Measurements from ENCODE around the gene PIP5K1A.
"Not testable (repeated sequence)": the region's sequence is repeated elsewhere in the genome, so short reads cannot be mapped to it uniquely, and the experiment has no call there.

PIP5K1A gene

GRCh38 chr1:151193304-151193703 is 5.0 kb upstream of the PIP5K1A start:
- DNase-seq (ENCODE audit: low spot score): no peak

DNA sequence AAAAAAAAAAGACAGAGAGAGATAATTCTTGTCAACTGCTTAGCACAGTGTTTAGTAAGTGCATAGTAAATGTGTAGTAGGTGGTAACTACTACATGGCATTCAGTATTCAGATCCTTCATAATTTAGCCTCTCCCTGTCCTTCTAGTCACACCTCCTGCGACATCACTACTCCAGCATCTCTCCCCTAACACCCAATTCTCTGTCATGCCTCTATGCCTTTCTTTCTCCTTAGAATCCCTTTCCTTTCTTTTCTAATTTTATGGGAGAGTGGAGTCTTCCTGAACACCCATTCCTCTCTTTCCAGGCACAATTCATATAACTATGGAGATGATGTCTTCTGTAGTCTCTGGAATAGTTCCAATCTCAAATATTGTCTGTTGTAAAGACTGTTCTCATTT is 4.5 kb upstream of the PIP5K1A start:
- no peak for DNase-seq (ENCODE audit: low spot score)

GRCh38 chr1:151194894-151195594 is 3.3 kb upstream of the PIP5K1A start:
- DNase-seq (ENCODE audit: low spot score): not testable (repeated sequence)

DNA sequence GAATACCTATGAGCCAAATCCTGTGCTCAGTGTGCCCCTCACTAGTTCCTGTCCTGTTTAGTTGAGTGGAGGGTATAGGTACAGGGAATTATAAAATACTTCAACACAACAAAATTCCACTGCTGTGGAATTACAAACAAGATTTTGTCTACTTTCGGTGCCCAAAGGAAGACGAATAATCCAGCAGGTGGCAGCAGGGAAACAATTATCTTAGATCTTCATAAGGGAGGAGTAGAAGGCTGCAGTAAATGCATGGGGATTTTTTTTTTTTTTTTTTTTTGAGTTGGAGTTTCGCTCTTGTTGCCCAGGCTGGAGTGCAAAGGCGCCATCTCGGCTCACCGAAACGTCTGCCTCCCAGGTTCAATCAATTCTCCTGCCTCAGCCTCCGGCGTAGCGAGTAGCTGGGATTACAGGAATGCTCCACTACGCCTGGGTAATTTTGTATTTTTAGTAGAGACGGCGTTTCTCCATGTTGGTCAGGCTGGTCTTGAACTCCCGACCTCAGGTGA is 2.0 kb upstream of the PIP5K1A start:
- DNase-seq (ENCODE audit: low spot score): no peak

- DNase-seq (ENCODE audit: low spot score): no peak
Measured at GRCh38 chr1:151197863-151198253, 494 bp upstream of the PIP5K1A start.

DNA sequence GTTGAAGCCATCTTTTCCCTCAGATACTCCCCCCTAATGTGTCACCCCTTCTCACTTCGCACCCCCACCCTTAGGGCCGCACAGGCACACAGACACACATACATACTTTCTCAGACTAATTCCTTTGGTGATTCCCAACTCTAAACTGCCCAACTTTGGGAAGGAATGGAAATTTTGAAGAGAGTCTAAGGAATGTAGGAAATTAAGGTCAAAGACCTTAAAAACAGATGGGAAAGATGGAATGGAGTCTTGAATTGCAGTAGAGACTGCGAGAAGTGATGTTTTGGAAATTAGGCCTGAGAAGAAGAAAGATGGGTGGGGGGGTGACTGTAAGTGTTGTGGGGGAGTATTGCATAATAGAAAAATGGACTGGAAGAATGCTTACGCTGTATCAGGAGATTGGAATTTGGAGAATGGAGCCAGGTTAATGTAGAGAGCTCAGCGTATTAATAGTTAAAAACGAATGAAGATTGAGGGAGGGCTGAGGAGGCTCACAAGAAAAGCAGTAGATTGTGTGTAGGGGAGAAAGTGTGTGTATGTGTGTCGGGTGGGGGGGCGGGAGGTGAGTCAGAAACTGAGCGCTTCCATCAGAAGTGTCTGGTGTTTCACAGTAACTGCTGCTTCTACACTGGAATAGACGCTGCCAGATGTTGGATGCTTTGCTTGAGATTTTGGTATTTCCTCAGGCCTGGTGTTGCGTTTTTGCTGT is 1.7 kb downstream of the PIP5K1A start:
- DNase-seq (ENCODE audit: low spot score): peak; percentile 57

DNA sequence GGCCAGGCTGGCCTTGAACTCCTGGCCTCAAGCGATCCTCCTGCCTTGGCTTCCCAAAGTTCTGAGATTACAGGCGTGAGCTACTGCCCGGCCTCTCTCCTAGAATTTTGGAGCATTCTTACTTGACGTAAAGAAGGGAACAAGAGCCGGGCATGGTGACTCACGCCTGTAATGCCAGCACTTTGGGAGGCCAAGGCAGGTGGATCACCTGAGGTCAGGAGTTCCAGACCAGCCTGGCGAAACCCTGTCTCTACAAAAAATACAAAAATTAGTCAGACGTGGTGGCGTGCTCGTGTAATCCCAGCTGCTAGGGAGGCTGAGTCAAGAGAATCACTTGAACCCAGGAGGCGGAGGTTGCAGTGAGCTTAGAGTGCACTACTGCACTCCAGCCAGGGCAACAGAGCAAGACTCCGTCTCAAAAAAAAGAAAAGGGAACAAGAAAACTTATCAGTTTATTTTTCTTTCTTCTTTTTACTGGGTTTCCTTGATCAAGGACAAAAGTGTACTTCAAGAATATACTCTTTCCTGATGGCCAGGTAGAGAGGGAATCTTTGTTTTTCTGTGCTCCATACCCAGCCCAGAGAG is 7.1 kb downstream of the PIP5K1A start:
- not testable (repeated sequence) for DNase-seq (ENCODE audit: low spot score)

DNA sequence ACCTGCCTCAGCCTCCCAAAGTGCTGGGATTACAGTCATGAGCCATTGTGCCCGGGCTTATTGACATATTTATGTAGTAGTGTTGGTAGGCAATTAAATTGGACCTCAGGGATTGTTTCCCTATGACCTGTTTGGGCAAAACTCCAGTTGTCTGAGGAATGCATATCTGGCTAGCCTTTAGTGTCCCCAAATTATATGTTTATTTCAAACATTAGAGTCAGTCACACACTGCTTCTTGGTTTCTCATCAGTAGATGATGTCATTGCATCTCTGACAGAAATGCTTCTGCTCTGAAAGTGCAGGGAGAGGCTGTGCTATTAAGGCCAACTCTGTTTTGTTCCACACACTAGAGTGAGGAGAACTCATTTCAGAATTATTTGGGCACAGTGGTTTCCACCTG is 12.5 kb downstream of the PIP5K1A start:
- DNase-seq (ENCODE audit: low spot score): no peak

GRCh38 chr1:151211972-151212705 is 13.8 kb downstream of the PIP5K1A start:
- no peak for DNase-seq (ENCODE audit: low spot score)

- DNase-seq (ENCODE audit: low spot score): no peak
Measured at GRCh38 chr1:151213560-151213959, 15.2 kb downstream of the PIP5K1A start.

- DNase-seq (ENCODE audit: low spot score): no peak
Measured at GRCh38 chr1:151221616-151222015, 23.3 kb downstream of the PIP5K1A start.

- DNase-seq (ENCODE audit: low spot score): no peak
Measured at GRCh38 chr1:151222130-151222529, 23.8 kb downstream of the PIP5K1A start.

GRCh38 chr1:151235235-151235634 is 36.9 kb downstream of the PIP5K1A start:
- no peak for DNase-seq (ENCODE audit: low spot score)

GRCh38 chr1:151237678-151238466 is 39.5 kb downstream of the PIP5K1A start:
- no peak for DNase-seq (ENCODE audit: low spot score)

GRCh38 chr1:151238467-151238739 is 40.1 kb downstream of the PIP5K1A start:
- no peak for DNase-seq (ENCODE audit: low spot score)

GRCh38 chr1:151242442-151242841 is 44.1 kb downstream of the PIP5K1A start:
- no peak for DNase-seq (ENCODE audit: low spot score)

- DNase-seq (ENCODE audit: low spot score): no peak
Measured at GRCh38 chr1:151243683-151244216, 45.4 kb downstream of the PIP5K1A start.

DNA sequence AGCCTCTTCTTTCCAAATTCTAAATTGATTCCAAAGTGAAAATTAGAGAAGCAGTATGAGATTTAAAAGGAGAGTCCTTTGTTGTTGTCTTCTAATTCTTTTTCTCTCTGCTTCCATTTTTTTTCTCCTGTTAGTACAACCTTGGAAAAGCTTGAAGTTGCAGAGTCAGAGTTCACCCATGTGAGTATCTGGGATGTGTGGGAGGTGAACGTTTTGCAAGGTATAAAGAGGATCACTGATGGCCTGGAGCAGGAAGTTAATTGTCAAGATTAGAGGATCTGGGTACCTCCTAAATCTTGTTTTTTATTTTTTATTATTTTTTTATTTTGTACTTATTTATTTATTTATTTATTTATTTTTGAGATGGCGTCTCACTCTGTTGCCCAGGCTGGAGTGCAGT is 48.4 kb downstream of the PIP5K1A start:
- DNase-seq (ENCODE audit: low spot score): no peak

DNA sequence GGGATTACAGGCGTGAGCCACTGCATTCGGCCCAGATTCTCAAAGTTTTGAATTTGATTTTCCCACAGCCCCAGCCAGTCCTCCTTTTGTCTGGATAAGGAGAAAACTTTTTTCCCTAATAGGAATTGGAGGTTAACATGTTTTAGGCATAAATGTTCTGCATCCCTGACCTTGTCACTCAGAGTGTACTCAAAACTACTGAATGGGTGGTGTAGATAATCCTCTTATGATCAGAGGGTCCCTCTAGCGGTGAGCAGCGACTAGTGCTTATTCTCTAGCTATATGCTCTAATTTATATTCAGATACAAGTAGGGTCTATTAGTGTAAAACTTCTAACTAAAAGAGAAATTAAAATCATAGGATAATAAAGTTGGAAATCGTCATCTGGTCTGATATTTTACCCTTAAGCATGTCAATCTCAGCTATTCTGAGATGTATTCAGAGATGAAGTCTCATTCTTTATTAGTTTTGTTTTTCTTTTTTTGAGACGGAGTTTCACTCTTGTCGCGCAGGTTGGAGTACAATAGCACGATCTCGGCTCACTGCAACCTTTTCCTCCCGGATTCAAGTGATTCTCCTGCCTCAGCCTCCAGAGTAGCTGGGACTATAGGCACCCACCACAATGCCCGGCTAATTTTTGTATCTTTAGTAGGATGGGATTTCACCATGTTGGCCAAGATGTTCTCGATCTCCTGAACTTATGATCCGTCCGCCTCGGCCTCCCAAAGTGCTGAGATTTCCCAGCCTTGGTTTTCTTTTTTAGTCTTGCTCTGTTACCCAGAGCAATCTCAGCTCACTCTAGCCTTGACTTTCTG is 53.5 kb downstream of the PIP5K1A start:
- DNase-seq (ENCODE audit: low spot score): no peak
